22Rv1 (cell line): Measurements from ENCODE around the gene SYNJ1.
"Not testable (repeated sequence)": the region's sequence is repeated elsewhere in the genome, so short reads cannot be mapped to it uniquely, and the experiment has no call there.

ENCODE experiments used
- H3K27ac ChIP-seq: fragments of 450-650 bp; 2 replicates; pipeline ENCODE4 v1.5.1; 2017
- CTCF ChIP-seq: fragments of 450-650 bp; IDR thresholded peaks from 2 replicates; pipeline ENCODE4 v1.5.1; 2017; ENCODE audit warnings: mild to moderate bottlenecking
- ZFX ChIP-seq: fragments of 450-650 bp; IDR thresholded peaks from 2 replicates; pipeline ENCODE4 v1.6.1; 2017; ENCODE audit warnings: antibody characterized with exemption, borderline replicate concordance

The SYNJ1 gene

DNA sequence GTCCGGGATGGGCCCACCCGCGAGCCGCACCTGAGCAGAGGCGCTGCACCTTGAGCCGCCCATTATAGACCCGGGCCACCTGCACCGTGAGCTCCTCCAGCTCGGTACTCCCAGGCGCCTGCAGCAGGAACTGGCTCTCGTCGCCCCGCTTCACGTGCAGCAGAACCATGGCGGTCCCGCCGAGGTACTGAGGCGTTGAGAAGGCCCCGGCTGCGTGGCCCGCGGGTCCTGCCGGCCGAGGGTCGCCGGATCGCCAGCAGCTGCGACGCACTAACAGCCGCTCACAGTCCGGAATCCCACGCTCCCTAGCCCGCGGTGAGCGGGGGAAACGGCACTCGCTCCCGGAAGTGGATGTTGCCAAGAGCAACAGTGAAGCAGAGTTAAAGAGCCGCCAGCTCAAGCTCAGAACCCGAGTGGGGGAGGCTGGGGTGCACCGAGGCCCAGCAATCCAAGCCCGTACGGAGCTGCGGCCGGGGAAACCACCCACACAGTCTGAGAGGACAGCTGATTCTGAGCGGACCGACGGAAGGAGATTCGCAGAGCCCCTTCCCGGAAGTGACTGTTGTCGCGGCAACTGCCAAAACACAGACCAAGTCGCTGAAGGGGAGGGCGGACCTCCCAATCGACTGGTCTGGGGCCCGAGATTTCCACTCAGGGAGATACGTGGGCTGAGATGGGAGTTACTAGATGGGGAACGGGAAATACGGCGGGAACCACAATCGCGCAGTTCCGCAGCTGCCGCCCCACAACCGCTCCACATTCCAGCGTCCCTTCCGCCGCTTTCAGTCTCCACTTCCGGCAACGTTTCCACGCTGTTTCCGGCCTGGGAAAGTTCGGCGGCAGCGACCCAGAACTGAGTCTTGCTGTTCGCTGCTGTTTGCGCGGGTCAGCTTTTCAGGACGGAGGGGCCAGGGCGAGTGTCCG, 115.5 kb downstream of the SYNJ1 start, which contains the start of gene CFAP298:
Gene CFAP298, minus strand, starts transcription at position 303 of the 924 bp plus-strand sequence. Its CDS starts 134 bp downstream, at position 169.
- TF ChIP-seq ZFX: no peak
- no peak for TF ChIP-seq CTCF
- H3K27ac ChIP-seq: peak within 1 kb of the TSS; percentile 94

- peak overlapping the region; percentile 94 for H3K27ac ChIP-seq
- TF ChIP-seq ZFX (no peak), CTCF (no peak)
These were observed 116.3 kb downstream of the SYNJ1 start for GRCh38 chr21:32611471-32611997.

GRCh38 chr21:32610940-32611339, 116.9 kb downstream of the SYNJ1 start:
- H3K27ac ChIP-seq: not testable (repeated sequence)

GRCh38 chr21:32608851-32609250, 119.0 kb downstream of the SYNJ1 start:
- no peak overlapping the region for H3K27ac ChIP-seq
- no peak for TF ChIP-seq CTCF
- no peak for TF ChIP-seq ZFX

DNA sequence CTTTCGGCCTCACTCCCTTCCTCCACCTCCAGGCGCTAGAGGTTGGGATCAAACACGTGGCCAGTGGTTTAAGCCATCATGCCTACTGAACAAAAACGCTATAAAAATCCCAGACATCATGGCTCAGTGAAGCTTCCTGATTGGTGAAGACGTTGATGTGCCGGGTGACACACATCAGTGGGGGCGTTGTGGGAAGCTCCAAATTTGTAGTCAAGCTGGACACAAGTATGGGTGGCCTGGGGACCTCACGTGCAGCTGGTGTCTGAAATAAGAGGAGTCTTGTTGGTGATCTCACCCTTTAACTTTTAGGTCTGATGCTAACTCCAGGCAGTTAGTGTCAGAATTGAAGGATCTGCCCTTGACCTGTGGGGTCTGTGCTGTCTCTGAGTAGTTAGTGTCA, 122.3 kb downstream of the SYNJ1 start:
- no peak for TF ChIP-seq CTCF
- TF ChIP-seq ZFX: no peak
- H3K27ac ChIP-seq: no peak overlapping the region

- no peak for TF ChIP-seq ZFX
- no peak for TF ChIP-seq CTCF
- H3K27ac ChIP-seq: no peak overlapping the region
These were observed 123.3 kb downstream of the SYNJ1 start for GRCh38 chr21:32604464-32604863.

GRCh38 chr21:32603131-32603530, 124.7 kb downstream of the SYNJ1 start:
- H3K27ac ChIP-seq: no peak overlapping the region
- TF ChIP-seq ZFX (no peak), CTCF (no peak)
